ENCODE data around the gene SETX.

Gene SETX

DNA sequence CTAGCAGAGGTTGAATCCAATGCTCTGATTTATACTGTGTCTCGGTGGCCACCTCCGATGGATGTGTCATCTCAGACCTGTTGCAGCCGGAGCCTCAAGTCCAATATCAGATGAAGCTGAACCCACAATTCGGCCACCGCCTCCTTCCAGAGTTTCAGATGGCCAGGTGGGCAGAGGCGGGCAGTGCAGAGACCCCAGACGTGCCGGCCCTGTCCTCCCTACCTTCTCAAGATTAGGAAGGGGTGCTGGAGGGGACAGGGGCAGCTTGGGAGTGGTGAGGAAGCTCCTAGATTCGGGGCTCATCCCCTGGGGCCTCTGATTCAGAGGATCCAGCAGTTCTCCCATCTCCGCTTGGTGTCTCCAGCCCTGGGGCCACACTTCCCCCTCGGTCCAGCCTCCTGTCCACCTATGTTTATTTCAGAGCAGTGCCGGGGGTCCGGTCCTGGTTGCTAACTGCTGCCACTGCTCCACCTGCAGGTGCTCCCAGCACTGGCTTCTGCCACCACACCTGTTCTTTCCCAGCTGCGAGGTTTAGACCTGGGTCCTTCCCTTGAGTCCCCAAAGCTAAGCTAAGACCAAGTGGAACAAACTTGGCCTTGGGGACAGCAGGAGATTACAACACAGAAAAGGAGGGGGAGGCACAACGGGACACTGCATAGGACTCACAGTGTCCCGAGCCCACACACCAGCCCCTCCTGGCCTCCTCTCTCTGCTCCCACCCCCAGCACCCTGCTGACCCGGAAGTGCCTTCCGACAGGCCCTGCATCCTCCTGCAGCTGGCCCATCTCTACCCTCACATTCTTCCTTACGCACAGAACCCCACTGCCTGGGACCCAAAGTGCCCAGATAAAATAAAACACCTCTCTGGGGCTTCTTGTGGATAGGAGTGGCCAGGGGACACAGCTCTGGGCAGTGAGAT, 111.4 kb downstream of the SETX start:
- TF ChIP-seq POLR2AphosphoS5 (IDR thresholded peaks at IDR 0.05; ENCODE audit: low read depth) = no peak
- TF ChIP-seq, protein P1, sequence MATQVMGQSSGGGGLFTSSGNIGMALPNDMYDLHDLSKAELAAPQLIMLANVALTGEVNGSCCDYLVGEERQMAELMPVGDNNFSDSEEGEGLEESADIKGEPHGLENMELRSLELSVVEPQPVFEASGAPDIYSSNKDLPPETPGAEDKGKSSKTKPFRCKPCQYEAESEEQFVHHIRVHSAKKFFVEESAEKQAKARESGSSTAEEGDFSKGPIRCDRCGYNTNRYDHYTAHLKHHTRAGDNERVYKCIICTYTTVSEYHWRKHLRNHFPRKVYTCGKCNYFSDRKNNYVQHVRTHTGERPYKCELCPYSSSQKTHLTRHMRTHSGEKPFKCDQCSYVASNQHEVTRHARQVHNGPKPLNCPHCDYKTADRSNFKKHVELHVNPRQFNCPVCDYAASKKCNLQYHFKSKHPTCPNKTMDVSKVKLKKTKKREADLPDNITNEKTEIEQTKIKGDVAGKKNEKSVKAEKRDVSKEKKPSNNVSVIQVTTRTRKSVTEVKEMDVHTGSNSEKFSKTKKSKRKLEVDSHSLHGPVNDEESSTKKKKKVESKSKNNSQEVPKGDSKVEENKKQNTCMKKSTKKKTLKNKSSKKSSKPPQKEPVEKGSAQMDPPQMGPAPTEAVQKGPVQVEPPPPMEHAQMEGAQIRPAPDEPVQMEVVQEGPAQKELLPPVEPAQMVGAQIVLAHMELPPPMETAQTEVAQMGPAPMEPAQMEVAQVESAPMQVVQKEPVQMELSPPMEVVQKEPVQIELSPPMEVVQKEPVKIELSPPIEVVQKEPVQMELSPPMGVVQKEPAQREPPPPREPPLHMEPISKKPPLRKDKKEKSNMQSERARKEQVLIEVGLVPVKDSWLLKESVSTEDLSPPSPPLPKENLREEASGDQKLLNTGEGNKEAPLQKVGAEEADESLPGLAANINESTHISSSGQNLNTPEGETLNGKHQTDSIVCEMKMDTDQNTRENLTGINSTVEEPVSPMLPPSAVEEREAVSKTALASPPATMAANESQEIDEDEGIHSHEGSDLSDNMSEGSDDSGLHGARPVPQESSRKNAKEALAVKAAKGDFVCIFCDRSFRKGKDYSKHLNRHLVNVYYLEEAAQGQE (IDR thresholded peaks at IDR 0.05; ENCODE audit: insufficient replicate concordance, low read depth) = no peak
- TF ChIP-seq SPI1 (IDR thresholded peaks at IDR 0.05; ENCODE audit: borderline replicate concordance, low read depth) = no peak
- TF ChIP-seq GABPA (IDR thresholded peaks at IDR 0.05; ENCODE audit: low read depth) = no peak
- TF ChIP-seq, protein P2, sequence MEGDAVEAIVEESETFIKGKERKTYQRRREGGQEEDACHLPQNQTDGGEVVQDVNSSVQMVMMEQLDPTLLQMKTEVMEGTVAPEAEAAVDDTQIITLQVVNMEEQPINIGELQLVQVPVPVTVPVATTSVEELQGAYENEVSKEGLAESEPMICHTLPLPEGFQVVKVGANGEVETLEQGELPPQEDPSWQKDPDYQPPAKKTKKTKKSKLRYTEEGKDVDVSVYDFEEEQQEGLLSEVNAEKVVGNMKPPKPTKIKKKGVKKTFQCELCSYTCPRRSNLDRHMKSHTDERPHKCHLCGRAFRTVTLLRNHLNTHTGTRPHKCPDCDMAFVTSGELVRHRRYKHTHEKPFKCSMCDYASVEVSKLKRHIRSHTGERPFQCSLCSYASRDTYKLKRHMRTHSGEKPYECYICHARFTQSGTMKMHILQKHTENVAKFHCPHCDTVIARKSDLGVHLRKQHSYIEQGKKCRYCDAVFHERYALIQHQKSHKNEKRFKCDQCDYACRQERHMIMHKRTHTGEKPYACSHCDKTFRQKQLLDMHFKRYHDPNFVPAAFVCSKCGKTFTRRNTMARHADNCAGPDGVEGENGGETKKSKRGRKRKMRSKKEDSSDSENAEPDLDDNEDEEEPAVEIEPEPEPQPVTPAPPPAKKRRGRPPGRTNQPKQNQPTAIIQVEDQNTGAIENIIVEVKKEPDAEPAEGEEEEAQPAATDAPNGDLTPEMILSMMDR (IDR thresholded peaks at IDR 0.05; ENCODE audit: insufficient read depth, low read length) = no peak
- H3K27me3 ChIP-seq (ENCODE audit: insufficient read depth, poor library complexity, severe bottlenecking) = no peaks in the 10 kb centered on the region
- H3K27ac ChIP-seq (replicated peaks) = no peak overlapping the region
- no peak overlapping the region for H3K4me3 ChIP-seq (replicated peaks; ENCODE audit: insufficient read depth, low read length)
- DNase-seq (ENCODE audit: low read depth in 1 of 2, low spot score in 1 of 2) = no peak

DNA sequence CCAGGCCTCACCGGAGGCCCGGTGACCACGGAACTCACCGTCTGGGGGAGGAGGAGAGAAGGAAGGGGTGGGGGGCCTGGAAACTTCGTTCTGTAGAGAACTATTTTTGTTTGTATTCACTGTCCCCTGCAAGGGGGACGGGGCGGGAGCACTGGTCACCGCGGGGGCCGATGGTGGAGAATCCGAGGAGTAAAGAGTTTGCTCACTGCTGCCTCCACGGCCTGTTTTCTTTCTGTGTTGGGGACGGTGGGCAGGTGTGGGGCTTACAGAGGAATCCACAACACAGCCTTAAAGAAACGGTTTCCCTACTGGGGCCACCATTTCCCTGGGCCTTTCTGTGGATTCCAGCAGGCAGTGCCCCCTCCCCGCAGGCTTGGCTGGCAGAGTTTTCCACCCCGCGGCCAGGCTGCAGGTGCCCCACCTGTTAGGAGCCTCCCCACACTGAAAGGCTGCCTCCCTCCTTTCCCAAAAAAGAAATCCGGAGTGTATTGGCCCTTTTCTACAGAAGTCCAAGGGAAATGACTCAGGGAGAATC, 112.1 kb downstream of the SETX start:
- H3K27me3 ChIP-seq (ENCODE audit: insufficient read depth, poor library complexity, severe bottlenecking) = no peaks in the 10 kb centered on the region
- H3K27ac ChIP-seq (replicated peaks) = peak overlapping the region; percentile 46
- TF ChIP-seq, protein P1 (IDR thresholded peaks at IDR 0.05; ENCODE audit: insufficient replicate concordance, low read depth) = no peak
- TF ChIP-seq, protein P2 (IDR thresholded peaks at IDR 0.05; ENCODE audit: insufficient read depth, low read length) = no peak
- TF ChIP-seq SPI1 (IDR thresholded peaks at IDR 0.05; ENCODE audit: borderline replicate concordance, low read depth) (no peak), POLR2AphosphoS5 (IDR thresholded peaks at IDR 0.05; ENCODE audit: low read depth) (no peak), GABPA (IDR thresholded peaks at IDR 0.05; ENCODE audit: low read depth) (no peak)
- H3K4me3 ChIP-seq (replicated peaks; ENCODE audit: insufficient read depth, low read length) = peak overlapping the region; percentile 67
- no peak for DNase-seq (ENCODE audit: low read depth in 1 of 2, low spot score in 1 of 2)

DNA sequence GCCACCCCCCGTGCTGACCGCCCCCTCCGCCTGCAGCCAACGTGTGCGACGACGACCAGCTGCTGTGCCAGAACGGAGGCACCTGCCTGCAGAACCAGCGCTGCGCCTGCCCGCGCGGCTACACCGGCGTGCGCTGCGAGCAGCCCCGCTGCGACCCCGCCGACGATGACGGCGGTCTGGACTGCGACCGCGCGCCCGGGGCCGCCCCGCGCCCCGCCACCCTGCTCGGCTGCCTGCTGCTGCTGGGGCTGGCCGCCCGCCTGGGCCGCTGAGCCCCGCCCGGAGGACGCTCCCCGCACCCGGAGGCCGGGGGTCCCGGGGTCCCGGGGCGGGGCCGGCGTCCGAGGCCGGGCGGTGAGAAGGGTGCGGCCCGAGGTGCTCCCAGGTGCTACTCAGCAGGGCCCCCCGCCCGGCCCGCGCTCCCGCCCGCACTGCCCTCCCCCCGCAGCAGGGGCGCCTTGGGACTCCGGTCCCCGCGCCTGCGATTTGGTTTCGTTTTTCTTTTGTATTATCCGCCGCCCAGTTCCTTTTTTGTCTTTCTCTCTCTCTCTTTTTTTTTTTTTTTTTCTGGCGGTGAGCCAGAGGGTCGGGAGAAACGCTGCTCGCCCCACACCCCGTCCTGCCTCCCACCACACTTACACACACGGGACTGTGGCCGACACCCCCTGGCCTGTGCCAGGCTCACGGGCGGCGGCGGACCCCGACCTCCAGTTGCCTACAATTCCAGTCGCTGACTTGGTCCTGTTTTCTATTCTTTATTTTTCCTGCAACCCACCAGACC, 112.8 kb downstream of the SETX start:
- peak in 1 of 2 experiments; percentile 62 for DNase-seq (ENCODE audit: low read depth in 1 of 2, low spot score in 1 of 2)
- Histone ChIP-seq H3K4me3 (replicated peaks; ENCODE audit: insufficient read depth, low read length) (peak overlapping the region; percentile 67), H3K27me3 (ENCODE audit: insufficient read depth, poor library complexity, severe bottlenecking) (no peaks in the 10 kb centered on the region), H3K27ac (replicated peaks) (peak overlapping the region; percentile 83)
- TF ChIP-seq GABPA (IDR thresholded peaks at IDR 0.05; ENCODE audit: low read depth) (no peak), SPI1 (IDR thresholded peaks at IDR 0.05; ENCODE audit: borderline replicate concordance, low read depth) (peak; percentile 79; the same call in 1 of the 2 replicates)
- TF ChIP-seq, protein P1 (IDR thresholded peaks at IDR 0.05; ENCODE audit: insufficient replicate concordance, low read depth) = no peak
